GM19328 (cell line): ENCODE measurements around the gene ACSM2A.
"Not testable (repeated sequence)": the region's sequence is repeated elsewhere in the genome, so short reads cannot be mapped to it uniquely, and the experiment has no call there.

Experiments
- ATAC-seq: cut with Tn5 transposase; IDR thresholded peaks from one replicate; pipeline ENCODE4 v1.9.1; 2021; ENCODE audit warnings: mild to moderate bottlenecking, moderate library complexity; ENCODE audit not compliant: unreplicated experiment

The ACSM2A gene, protein sequence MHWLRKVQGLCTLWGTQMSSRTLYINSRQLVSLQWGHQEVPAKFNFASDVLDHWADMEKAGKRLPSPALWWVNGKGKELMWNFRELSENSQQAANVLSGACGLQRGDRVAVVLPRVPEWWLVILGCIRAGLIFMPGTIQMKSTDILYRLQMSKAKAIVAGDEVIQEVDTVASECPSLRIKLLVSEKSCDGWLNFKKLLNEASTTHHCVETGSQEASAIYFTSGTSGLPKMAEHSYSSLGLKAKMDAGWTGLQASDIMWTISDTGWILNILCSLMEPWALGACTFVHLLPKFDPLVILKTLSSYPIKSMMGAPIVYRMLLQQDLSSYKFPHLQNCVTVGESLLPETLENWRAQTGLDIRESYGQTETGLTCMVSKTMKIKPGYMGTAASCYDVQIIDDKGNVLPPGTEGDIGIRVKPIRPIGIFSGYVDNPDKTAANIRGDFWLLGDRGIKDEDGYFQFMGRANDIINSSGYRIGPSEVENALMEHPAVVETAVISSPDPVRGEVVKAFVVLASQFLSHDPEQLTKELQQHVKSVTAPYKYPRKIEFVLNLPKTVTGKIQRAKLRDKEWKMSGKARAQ

DNA sequence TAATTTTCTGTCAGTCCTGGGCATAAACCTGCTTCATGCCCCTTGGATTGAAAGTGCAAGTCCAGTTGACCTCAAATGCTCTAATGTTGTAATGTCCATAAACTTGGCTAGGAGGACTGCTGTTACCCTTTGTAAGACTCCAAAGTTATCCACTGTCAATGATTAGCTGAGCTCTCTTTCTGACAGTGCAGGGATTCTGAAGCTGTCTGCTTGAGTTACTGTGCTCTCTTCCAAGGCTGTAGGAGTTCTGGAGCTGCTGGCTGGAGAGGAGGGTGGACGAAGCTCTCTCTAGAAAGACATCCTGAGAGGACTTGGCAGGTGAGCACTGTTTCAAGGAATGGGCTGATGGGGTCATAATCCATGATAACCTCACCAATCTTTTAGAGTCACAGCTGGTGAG lies at the start of gene ACSM2A:
Gene ACSM2A (plus strand): TSS at position 158 of the 400 bp plus-strand sequence. CDS start 8,594 bp downstream, outside the sequence.
- ATAC-seq = not testable (repeated sequence)

DNA sequence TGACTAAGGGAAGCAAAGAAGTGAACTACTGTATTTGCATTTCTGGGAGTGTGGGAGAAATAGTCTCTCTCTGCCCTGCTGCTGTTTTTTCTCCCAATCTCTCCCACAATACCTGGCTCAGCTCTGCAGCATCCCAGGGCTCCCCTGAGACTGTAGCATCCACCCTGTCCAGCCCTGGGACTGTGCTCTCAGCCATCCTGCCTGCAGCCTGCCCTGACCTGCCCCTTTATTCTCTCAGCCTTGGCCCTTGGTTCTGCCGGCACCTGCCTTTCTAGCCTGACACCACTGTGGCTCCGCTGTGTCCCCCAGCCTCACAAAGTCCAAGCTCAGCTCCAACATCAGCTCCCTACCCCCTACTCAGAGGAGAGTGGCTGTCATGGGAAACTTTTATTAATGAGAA lies 48.7 kb upstream of the ACSM2A start:
- ATAC-seq = no peak

DNA sequence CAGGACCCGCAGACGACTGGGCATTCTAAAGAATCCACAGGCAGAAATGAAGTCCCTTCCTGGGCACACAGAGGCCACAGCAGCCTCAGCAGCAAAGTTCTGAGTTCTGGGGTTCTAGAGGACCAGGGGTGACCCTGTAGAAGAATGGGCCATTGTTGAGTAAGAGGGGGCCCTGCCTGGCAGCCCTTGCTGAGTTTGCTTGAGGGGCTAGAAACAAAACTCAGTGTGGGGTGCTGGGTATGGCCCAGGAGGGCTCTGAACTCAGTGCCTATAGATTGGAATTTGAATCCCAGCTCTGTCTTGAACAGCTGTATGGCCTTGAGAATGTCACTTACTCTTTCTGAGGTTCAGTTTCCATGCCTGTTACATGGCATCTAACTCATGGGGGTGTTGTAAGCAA lies 46.7 kb upstream of the ACSM2A start, which contains the start of gene PDILT:
Gene PDILT (minus strand): TSS at position 101 of the 400 bp plus-strand sequence. CDS start 5,437 bp downstream, outside the sequence.
- no peak for ATAC-seq

DNA sequence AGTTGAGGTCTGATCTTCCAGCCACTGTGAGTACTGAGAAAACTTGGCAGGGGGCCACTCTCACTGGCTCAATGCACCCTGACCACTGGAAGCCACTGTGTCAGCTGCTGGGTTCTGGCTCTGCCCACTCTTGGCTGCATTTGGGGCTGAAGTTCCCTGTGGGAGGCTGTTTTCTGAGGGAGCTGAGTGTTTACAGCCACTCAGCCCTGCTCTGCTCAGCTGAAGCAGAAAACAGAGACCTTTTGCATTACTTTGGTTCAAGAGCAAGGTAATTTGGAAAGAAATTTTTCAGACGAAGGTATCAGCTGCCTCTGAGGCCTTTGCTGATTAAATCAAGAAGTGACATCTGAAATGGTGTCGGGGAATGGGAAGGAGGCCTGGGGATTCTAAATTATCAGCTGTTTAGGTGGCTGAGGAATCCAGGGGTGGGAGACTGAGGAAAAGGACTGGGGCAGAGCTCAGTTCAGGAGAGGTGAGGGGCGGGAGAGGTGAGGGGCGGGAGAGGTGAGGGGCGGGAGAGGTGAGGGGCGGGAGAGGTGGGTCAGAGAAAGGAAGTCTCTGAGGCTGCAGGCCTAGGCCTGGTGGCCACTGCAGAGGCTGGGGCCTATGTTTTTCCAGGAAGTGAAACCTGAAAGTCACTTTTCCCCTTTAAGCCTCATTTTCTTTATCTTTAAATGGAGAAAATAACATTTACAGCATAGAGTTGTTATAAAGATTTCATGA lies 41.8 kb upstream of the ACSM2A start, which contains the start of gene ACSM5:
Gene ACSM5 (plus strand): TSS at position 137 of the 723 bp plus-strand sequence. CDS start 1,951 bp downstream, outside the sequence.
- no peak for ATAC-seq

DNA sequence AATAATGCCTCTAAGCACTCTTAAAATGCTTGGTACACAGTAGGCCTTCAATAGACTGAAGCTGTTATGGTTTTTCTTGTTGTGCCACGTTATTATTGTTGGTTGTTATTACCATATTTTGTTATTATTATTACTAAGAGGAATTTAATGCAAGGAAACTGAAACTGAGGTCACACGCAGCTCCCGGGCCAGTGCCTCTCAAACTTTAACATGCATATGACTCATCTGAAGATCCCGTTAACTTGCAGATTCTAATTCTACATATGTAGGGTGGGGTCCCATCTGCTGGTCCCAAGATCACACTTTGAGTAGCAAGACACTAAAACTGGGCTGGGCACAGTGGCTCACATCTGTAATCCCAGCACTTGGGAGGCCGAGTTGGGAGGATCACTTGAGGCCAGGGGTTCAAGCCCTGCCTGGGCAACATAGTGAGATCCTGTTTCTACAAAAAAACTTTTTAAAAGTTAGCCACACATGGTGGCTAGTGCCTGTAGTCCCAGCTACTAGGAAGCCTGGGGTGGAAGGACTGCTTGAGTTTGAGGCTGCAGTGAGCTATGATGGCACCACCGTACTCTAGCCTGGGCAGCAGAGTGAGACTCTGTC lies 41.1 kb upstream of the ACSM2A start:
- ATAC-seq = no peak

DNA sequence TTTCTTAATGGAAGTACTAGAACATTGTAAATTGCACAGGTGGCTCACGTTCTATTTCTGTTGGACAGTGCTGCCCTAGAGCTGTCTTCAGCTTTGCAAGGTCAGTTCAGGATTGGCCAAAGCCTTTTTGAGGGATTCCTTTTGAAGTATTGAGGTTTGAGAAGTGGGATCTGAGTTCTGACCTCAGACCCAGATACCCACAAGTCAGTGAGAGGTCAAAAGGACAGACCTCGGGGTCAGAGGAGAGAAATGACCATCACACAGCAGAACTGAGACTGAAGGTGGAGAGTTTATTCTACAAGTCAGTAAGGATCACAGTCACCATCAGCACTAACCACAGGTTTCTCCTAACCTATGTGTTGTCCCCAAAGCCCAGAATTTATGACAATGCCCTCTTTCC lies 40.3 kb upstream of the ACSM2A start:
- ATAC-seq = no peak

DNA sequence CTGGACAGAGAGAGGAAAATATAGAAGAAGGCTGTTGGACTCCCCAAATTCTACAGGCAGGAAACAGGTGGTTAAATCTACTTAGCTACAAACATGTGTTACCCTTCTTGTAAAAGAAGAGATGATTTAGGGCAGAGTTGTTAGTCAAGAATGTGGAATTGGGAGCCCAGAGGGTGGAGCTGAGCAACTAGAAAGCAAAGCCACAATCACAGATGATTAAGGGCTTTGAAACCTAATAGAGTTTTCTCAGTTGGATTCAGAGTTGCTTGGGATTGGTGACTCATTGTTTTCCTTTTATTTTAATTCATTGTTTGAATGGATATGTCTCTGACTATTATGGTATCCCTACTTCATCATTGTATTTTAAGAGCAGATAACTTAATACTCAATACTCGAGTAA lies 35.8 kb upstream of the ACSM2A start:
- no peak for ATAC-seq

DNA sequence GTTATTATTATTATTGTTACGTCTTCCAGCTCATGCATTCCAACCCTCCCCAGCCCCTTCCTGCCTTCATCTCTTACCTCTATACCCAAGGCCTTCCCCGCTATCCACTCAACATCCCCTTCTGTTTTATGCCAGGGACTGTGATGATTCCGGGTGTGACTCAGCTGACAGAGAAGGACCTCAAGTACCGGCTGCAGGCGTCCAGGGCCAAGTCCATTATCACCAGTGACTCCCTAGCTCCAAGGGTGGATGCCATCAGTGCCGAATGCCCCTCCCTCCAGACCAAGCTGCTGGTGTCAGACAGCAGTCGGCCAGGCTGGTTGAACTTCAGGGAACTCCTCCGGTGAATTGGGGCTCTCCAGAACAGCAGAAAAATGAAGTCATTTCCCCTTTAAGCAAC lies 32.2 kb upstream of the ACSM2A start:
- ATAC-seq = not testable (repeated sequence)

DNA sequence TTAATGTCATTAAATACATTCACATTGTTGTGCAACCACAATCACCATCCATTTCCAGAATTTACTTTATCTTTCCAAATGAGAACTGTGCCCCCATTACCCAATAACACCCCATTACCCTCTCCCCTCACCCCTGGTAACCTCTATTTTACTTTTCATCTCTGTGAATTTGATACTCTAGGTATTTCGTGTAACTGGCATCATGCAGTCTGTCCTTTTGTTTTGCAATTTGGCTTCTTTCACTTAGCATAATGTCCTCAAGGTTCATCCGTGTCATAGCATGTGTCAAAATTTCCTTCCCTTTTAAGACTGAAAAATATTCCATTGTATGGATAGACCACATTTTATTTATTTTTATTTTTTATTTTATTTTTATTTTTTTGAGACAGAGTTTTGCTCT lies 29.6 kb upstream of the ACSM2A start:
- ATAC-seq = not testable (repeated sequence)

DNA sequence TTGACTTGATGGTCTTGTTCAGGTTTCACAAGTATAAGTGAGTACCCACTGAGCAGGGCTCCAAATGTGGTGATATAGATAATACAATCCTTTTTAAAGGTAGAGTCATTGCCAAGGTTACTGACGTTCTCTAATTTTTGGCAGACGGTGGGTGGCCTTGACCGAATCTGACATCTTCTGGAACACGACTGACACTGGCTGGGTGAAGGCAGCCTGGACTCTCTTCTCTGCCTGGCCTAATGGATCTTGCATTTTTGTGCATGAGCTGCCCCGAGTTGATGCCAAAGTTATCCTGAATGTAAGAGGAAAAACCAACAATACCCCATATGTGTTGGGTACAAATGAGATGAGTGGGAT lies 27.6 kb upstream of the ACSM2A start:
- ATAC-seq = not testable (repeated sequence)

DNA sequence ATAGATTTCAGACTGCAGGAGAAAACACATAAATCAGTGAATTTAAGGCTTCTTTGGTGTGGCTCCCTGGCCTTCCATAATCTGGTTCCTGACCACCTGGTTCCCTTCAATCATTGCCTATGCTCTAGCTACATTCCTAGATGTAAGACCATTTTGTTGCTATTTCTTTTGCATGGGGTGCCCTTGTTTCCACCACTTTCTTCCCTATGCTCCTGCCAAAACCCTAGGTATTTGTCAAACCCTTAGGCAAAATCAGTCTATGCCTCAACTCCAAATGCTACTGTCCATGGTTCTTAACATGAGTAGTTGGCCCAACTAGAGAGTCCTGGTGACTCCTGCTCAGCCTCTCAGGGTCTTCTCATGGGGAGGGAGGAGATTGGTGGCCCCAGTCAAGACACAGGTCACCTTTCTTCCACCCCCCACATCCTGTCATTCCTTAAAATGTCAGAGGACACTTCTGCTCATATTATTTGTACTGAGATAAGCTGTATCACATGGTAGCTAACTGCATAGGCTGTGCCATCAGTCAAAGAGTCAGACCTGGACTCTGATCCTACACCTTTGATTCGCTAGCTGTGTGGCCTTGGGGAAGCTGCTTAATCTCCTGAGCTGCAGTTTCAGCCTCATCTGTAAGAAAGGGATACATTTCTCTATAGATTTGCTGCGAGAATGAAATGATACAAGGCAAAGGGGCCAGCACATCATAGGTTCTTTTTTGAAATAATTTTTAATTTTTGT lies 27.0 kb upstream of the ACSM2A start:
- no peak for ATAC-seq

DNA sequence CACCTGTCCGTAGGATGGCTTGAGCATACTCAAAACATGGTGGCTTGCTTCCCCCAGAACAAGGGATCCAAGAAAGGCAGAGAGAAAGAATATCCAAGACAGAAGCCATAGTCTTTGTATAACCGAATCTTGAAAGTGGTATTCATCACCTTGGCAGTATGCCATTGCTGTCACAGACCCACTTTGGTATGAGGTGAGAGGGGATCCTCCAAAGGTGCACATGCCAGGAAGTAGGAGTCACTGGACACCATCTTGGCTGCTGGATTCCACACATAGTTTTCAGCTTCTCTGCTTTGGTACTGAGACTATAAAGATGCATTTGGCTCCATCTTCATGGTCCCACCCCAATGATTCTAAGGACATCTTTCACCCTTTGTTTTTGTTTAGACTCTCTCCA lies 23.9 kb upstream of the ACSM2A start:
- not testable (repeated sequence) for ATAC-seq

DNA sequence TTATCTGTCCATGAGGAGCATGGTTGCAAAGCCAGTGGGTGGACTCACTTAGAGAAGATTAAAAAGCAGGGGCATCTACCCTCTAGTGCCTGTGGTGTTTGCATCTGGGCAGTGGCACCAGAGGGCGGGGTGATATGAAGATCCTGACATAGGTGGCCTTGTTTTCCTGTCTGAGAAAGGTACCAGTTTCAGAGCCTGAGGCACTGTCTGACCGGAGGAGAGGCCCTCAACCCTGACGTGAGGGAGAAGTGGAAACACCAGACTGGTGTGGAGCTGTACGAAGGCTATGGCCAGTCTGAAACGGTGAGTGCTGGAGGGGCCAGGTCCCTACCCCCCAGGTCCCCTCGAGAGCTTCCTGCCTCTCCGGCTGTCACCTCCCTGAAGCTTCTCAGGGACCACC lies 21.8 kb upstream of the ACSM2A start:
- not testable (repeated sequence) for ATAC-seq

DNA sequence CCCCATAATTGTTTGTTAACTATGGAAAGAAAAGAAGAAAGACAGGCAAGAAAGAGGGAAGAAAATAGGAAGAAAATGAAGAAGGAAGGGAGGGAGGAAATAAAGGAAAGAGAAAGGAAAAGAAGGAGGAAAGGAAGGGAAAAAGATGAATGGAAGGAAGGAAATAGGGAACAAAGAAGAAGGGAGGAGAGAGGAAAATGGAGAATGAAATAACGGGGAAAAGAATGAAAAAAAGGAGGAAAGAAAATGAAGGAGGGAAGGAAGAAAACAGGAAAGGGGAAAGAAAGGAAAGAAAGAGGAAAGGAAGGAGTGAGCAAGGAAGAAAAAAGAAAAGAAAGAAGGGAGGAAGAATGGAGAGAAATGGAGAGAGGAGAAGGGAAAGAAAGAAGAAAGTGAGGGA lies 20.8 kb upstream of the ACSM2A start:
- ATAC-seq = not testable (repeated sequence)

DNA sequence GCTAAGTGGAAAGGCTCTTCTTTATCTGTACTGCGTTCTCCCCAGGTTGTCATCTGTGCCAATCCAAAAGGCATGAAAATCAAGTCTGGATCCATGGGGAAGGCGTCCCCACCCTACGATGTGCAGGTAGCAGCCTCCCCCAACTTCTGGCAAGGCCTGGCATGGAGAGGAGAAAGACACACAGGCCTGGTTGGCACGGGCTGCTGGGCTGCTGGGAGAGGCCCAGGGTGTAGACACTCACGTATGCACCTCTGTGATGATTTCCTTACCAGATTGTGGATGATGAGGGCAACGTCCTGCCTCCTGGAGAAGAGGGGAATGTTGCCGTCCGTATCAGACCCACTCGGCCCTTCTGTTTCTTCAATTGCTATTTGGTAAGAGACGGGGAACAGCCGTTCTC lies 20.4 kb upstream of the ACSM2A start:
- no peak for ATAC-seq

DNA sequence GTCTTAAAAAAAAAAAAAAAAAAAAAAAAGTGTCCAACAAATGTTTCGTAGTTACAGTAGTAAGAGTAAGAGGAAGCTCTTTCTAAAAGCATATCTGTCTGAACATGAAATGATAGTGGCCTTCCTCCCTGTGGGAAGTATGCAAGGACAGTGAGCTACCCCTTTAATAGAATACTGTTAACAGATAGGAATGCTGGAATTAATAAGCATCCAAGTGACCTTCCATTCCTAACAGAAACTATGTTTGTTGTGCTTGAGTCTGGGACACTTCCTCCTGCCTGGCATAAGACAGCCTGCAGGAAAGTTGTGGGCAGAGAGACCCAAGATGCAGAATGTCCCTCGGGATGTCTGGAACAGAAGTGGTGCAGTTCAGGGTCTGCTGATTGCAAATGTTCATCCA lies 12.4 kb upstream of the ACSM2A start:
- not testable (repeated sequence) for ATAC-seq

DNA sequence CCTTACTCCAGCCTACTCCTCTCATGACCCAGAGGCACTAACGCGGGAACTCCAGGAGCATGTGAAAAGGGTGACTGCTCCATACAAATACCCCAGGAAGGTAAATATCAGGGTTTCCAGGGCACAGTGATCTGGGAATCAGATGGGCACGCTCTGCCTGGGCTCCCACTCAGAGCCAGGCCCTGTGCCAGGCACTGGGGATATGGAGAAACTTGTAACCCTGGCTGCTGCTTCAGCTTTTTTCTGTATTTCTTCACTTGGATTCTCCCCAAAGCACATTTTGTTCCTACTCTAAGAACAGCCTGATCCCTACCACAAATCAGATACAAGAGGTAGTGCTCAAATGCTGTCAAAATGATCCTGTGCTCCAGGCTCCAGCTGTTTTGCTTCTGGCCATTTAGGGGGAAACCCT lies 11.5 kb upstream of the ACSM2A start:
- ATAC-seq = not testable (repeated sequence)

DNA sequence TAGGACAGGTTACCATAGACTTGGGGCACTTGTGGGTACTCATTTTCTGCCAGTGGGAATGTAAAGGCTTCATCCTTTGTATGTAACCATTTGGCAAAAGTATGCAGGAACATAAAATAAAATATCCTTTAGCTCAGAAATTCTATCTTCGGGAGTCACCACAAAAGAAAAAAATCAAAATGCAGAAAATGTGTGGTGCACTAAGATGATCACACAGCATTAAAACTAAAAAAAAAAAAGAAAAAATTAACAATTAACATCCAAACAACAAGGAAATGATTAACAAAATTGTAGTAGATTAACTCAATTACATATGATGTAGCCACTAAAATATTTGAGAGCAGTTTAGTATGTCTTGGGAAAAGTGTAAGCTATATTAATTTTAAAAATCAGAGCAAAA lies 10.6 kb upstream of the ACSM2A start:
- ATAC-seq = not testable (repeated sequence)

DNA sequence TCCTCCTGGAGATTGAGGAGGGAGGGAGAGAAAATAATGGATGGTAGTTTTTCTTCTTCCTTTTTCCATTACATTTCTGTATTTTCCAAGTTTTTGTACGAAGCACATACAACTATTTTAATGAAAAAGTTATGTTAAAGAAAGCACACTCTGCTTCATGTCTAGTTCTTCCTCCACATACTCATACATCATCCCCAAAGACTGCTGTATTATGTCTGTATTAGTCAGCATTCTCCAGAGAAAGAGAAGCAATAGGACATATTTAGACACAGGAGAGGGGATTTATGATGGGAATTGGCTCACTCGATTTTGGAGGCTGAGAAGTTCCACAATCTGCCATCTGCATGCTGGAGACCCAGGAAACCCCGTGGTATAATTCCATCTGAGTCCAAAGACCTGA lies 10.1 kb upstream of the ACSM2A start:
- no peak for ATAC-seq

DNA sequence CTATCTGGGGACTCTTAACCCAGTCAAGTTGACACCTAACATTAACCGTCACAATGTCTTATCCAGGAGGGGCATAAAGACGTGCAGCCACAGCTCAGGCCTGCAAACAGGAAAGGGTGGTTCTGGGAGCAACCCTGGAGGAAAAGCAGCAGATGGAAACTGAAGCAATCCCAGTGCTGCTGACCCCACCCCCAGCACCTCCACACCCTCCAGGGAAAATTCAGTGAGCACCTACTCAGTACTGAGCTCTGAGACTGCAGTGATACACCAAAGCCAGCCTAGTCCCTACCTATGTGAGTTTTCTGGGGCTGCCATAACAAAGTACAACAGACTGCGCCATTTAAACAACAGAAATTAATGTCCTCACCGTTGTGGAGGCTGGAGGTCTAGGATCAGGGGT lies 9.5 kb upstream of the ACSM2A start:
- not testable (repeated sequence) for ATAC-seq
